GM12878 (cell line): Measurements from ENCODE around the gene DSTYK. TPM values are rescaled to one million over a fixed set of nuclear protein-coding genes. Genes with fewer than 3 reads are reported as not detected.

ENCODE experiments used
- ATAC-seq: fragments of 200-7000 bp; cut with Tn5 transposase; 3 replicates; pipeline ENCODE4 v1.9.1; 2020; ENCODE audit warnings: mild to moderate bottlenecking, moderate library complexity
- BruUV-seq: library from RNA; stranded (reverse); fragments of 400-500 nt; replicated peaks from 2 replicates; lab custom pipeline; 2021; lab: Mats Ljungman, UMichigan
- CTCF ChIA-PET: fragments of 300-600 bp; sonication (Branson Sonifier 250); formaldehyde crosslinking; extraction: SDS; loops from one replicate; lab custom pipeline; 2021; ENCODE audit warnings: inconsistent platforms; lab: Yijun Ruan, JAX
- POLR2A ChIA-PET: fragments of 350-600 bp; formaldehyde crosslinking; extraction: SDS; loops from one replicate; lab custom pipeline; 2021; ENCODE audit warnings: inconsistent platforms; lab: Charles Lee
- RAD21 ChIA-PET: fragments of 300-600 bp; sonication (Branson Sonifier 250); formaldehyde crosslinking; loops from one replicate; lab custom pipeline; 2023; ENCODE audit warnings: antibody characterized with exemption; ENCODE audit not compliant: unreplicated experiment; lab: Charles Lee
- SMC1A ChIA-PET: fragments of 300-600 bp; sonication (Branson Sonifier 250); formaldehyde crosslinking; loops from one replicate; lab custom pipeline; 2023; ENCODE audit not compliant: unreplicated experiment, uncharacterized antibody; lab: Charles Lee
- DNase-seq: peaks from one replicate; pipeline ENCODE4 v3.0.0-alpha.2; 2011; ENCODE audit warnings: low read depth, low spot score
- FAIRE-seq: peaks from 3 replicates; lab custom pipeline; 2011; peaks lifted over from hg19 to GRCh38; lab: Jason Lieb, UNC
- H2AFZ ChIP-seq: 2 replicates; pipeline ENCODE4 v1.6.0; 2011; ENCODE audit warnings: low read depth, low read length, control low read depth; ENCODE audit not compliant: control insufficient read depth
- H3K27ac ChIP-seq: 2 replicates; pipeline ENCODE4 v1.5.1; 2011; ENCODE audit warnings: control low read depth; ENCODE audit not compliant: control insufficient read depth, insufficient read depth
- H3K27me3 ChIP-seq, 2 experiments: replicated peaks in 1 of 2; 2 replicates each; pipeline versions ENCODE4 v1.6.0 to v1.6.1; 2011; ENCODE audit warnings: low read length in 1 of 2; ENCODE audit not compliant: control insufficient read depth in 2 of 2, insufficient read depth in 2 of 2
- H3K36me3 ChIP-seq, 2 experiments: 2 replicates each; pipeline ENCODE4 v1.5.1; 2011; ENCODE audit warnings: low read length in 1 of 2; ENCODE audit not compliant: control insufficient read depth in 2 of 2, insufficient read depth in 2 of 2
- H3K4me1 ChIP-seq: 2 replicates; pipeline ENCODE4 v1.6.1; 2011; ENCODE audit warnings: mild to moderate bottlenecking, low read length, moderate library complexity, mixed read lengths; ENCODE audit not compliant: control insufficient read depth, insufficient read depth
- H3K4me2 ChIP-seq: 2 replicates; pipeline ENCODE4 v1.6.0; 2011; ENCODE audit warnings: control low read depth; ENCODE audit not compliant: control insufficient read depth, insufficient read depth
- H3K4me3 ChIP-seq: fragments of 200-600 bp; sonication (generic); 2 replicates; pipeline ENCODE4 v1.5.1; 2016
- H3K79me2 ChIP-seq: 2 replicates; pipeline ENCODE4 v1.6.0; 2011; ENCODE audit warnings: low read length; ENCODE audit not compliant: control insufficient read depth, insufficient read depth
- H3K9ac ChIP-seq: 2 replicates; pipeline ENCODE4 v1.8.0; 2011; ENCODE audit warnings: low read length, control low read depth, mixed read lengths; ENCODE audit not compliant: control insufficient read depth, insufficient read depth
- H3K9me3 ChIP-seq: replicated peaks from 3 replicates; pipeline ENCODE4 v1.5.1; 2011; ENCODE audit warnings: mild to moderate bottlenecking, low read length; ENCODE audit not compliant: control insufficient read depth, insufficient read depth
- H4K20me1 ChIP-seq: 2 replicates; pipeline ENCODE4 v1.6.0; 2011; ENCODE audit not compliant: control insufficient read depth, insufficient read depth
- CHD1 ChIP-seq: IDR thresholded peaks from 2 replicates; pipeline ENCODE4 v1.6.1; 2012; ENCODE audit warnings: low read depth, low read length, improper control_type of control experiment
- FOXM1 ChIP-seq: IDR thresholded peaks from 2 replicates; pipeline ENCODE4 v1.6.1; 2012; ENCODE audit warnings: low read depth, mild to moderate bottlenecking, inconsistent platforms, low read length, moderate library complexity
- GATAD2B ChIP-seq: fragments of 450-650 bp; conservative IDR thresholded peaks from 2 replicates; pipeline ENCODE4 v1.6.1; 2017; ENCODE audit warnings: low read depth, mild to moderate bottlenecking, moderate library complexity
- HCFC1 ChIP-seq: fragments of 150-350 bp; IDR thresholded peaks from 2 replicates; pipeline ENCODE4 v1.6.1; 2014; ENCODE audit warnings: low read length
- HDAC6 ChIP-seq: fragments of 200-600 bp; sonication (generic); IDR thresholded peaks from one replicate; pipeline ENCODE4 v1.8.0; 2017; ENCODE audit warnings: antibody characterized with exemption; ENCODE audit not compliant: unreplicated experiment
- HDGF ChIP-seq: fragments of 450-650 bp; IDR thresholded peaks from 2 replicates; pipeline ENCODE4 v1.6.1; 2016; ENCODE audit warnings: antibody characterized with exemption
- IKZF1 ChIP-seq: fragments of 450-650 bp; conservative IDR thresholded peaks from 2 replicates; pipeline ENCODE4 v1.6.1; 2017; ENCODE audit warnings: antibody characterized with exemption, mild to moderate bottlenecking
- MEF2A ChIP-seq: IDR thresholded peaks from 2 replicates; pipeline ENCODE4 v1.6.1; 2011; ENCODE audit warnings: low read depth, mild to moderate bottlenecking, low read length, moderate library complexity; ENCODE audit not compliant: insufficient read depth
- MEF2B ChIP-seq: fragments of 450-650 bp; IDR thresholded peaks from 2 replicates; pipeline ENCODE4 v1.6.1; 2018; ENCODE audit warnings: mild to moderate bottlenecking, moderate library complexity; ENCODE audit not compliant: partially characterized antibody, poor library complexity, severe bottlenecking
- MYC ChIP-seq: IDR thresholded peaks from 2 replicates; pipeline ENCODE4 v1.6.1; 2011; ENCODE audit warnings: mild to moderate bottlenecking, low read length, moderate library complexity, inconsistent platforms; ENCODE audit not compliant: insufficient read depth, insufficient replicate concordance, insufficient read length, severe bottlenecking
- NR2C1 ChIP-seq: fragments of 450-650 bp; IDR thresholded peaks from 2 replicates; pipeline ENCODE4 v1.6.1; 2017; ENCODE audit warnings: antibody characterized with exemption, mild to moderate bottlenecking, moderate library complexity
- SP1 ChIP-seq: IDR thresholded peaks from one replicate; pipeline ENCODE4 v1.6.1; 2011; ENCODE audit warnings: low read depth, low read length
- SRF ChIP-seq, 2 experiments: IDR thresholded peaks; 2 replicates each; pipeline ENCODE4 v1.6.1; 2011; ENCODE audit warnings: low read depth in 2 of 2, low read length in 2 of 2, mild to moderate bottlenecking in 1 of 2, moderate library complexity in 1 of 2
- TAF1 ChIP-seq: IDR thresholded peaks from 2 replicates; pipeline ENCODE4 v1.6.1; 2011; ENCODE audit warnings: mild to moderate bottlenecking, low read depth, low read length, borderline replicate concordance
- TBL1XR1 ChIP-seq: IDR thresholded peaks from 2 replicates; pipeline ENCODE4 v1.6.1; 2012; ENCODE audit warnings: low read depth, low read length, improper control_type of control experiment
- TCF7 ChIP-seq: IDR thresholded peaks from 2 replicates; pipeline ENCODE4 v1.6.1; 2014; ENCODE audit warnings: antibody characterized with exemption, borderline replicate concordance
- WGBS: methylation state at CpG from one replicate; pipeline ENCODE4 v1.1.6; 2016; ENCODE audit warnings: low lambda C conversion rate; ENCODE audit not compliant: insufficient replicate concordance, insufficient coverage; ENCODE audit errors: missing lambda C conversion rate; 5-methylcytosine and 5-hydroxymethylcytosine counted together
- in situ Hi-C: fragments of 300-500 bp; cut with MboI; formaldehyde crosslinking; loops from 9 replicates; pipeline ENCODE4 v1.14.3; 2018; ENCODE audit warnings: mixed read lengths
- intact Hi-C: fragments of 100-400 bp; cut with micrococcal nuclease; formaldehyde crosslinking; loops from one replicate; pipeline ENCODE4 v1.14.2; 2022; ENCODE audit not compliant: unreplicated experiment
- polyA plus RNA-seq, 11 experiments: library from polyadenylated mRNA; depleted of rRNA in 4 of 11; unstranded in 6 of 11; stranded (reverse) in 5 of 11; fragments of >200 nt; fragmentation: Nextera tagmentation in 4 of 11; fragmentation: Illumina TruSeq in 1 of 11; extraction: Ambion mirVana in 4 of 11; extraction: Trizol in 1 of 11; gene quantifications; 1 replicate in 1 of 11; 2 replicates in 10 of 11; pipeline versions ENCODE4 v1.2.1 to v1.2.3, GENCODE V29; 2011 to 2016; ENCODE audit warnings: inconsistent platforms in 2 of 11, missing spikeins in 2 of 11, low read depth in 1 of 11
- total RNA-seq, 4 experiments: library from RNA; depleted of rRNA in 3 of 4; stranded (reverse); fragments of >200 nt in 3 of 4; fragmentation: Illumina TruSeq in 1 of 4; extraction: Trizol in 1 of 4; gene quantifications; 2 replicates each; pipeline versions ENCODE4 v1.2.1 to v1.2.3, GENCODE V29; 2013 to 2021
- TF ChIP-seq, protein P1 (sequence below): IDR thresholded peaks from 2 replicates; pipeline ENCODE4 v1.6.1; 2012; ENCODE audit warnings: mild to moderate bottlenecking, low read depth, low read length

DSTYK gene
- total and polyA plus RNA-seq, 10 of the 15 experiments (the other 5 are each of a cell fraction or from before 2014, with no cell fraction given) = 2.7 to 5.5 (median 3.6) TPM

DNA sequence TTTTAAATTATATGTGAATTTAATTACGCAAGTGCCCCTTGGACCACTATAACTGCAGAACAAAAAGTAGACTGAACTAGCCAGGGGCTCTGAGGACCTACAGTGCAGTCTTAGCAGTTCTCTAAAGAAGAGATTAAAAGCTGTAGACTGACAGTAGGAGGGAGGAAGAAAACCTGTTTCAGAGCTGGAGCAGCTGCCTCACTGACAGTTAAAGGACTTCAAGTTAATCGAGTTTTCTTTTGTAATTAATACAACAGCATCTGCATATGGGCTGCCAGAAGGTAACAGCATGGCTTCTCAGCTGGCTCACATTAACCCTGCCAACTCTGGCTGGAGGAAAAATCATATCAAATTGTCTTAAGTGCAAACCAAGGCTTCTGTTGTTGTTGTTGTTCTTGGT is 19.9 kb downstream of the DSTYK start:
- POLR2A ChIA-PET = no interaction called here
- WGBS = 14% methylated on average over 2 of the region's 2 CpGs

DNA sequence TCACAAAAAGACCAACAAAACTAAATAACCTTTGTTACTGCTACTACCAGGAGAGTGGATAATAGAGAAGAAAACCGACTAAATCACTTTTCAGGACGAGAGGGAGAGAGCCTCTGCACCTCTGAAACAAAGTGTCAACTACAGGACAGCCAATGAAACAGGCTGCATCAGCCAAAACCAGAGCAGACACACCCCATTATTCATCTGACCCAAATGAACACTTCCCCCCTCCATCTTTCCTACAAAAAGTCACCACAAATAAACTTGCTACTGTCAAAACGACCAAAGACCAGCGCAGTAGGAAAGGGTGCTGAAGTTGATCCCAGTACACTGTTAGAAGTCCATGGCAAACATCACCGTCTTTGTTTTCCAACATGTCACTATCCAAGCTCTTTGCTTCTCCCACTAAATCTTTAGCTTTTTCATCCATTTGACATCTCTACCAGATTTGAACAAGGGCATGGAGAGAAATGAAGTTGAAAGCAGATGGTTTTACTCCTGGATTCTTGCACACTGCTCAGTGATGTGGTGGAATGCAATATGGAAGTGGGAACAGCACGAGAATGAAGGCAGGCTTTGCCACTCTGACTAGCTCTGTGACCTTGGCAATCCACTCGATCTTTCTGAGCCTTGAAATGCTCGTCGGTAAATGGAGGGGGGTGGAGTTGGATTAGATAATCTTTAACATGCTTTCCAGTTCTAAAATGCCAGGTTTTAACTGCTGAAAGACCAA is 20.5 kb downstream of the DSTYK start:
- FAIRE-seq = no peak
- BruUV-seq = no TSS peak
- Histone ChIP-seq H2AFZ (no peak overlapping the region), H3K79me2 (no peaks in the 10 kb centered on the region), H3K4me2 (no peak overlapping the region), H3K9me3 (no peaks in the 10 kb centered on the region), H4K20me1 (no peaks in the 10 kb centered on the region), H3K27me3 (no peaks in the 10 kb centered on the region), H3K9ac (no peak overlapping the region), H3K27ac (no peak overlapping the region), H3K4me3 (no peak overlapping the region), H3K4me1 (no peaks in the 10 kb centered on the region), H3K36me3 (no peaks in the 10 kb centered on the region)
- in situ Hi-C loops (no loop called here), intact Hi-C loops (no loop called here)
- WGBS = 65% methylated on average over 9 of the region's 9 CpGs
- ChIA-PET POLR2A (no interaction called here), SMC1A (interaction anchor here (0.6 kb wide), 1 partner anchor 39 kb away, joined by 3 read pairs; no protein-coding TSS in a partner anchor), CTCF (interaction anchor here (0.7 to 2.1 kb wide), 2 partner anchors 50 to 129 kb away, joined by 3 to 7 read pairs; no protein-coding TSS in a partner anchor), RAD21 (interaction anchor here (2.2 kb wide), 1 partner anchor 39 kb away, joined by 5 read pairs; no protein-coding TSS in a partner anchor)
- no peak for DNase-seq
- ATAC-seq = no peak
- TF ChIP-seq TAF1 = no peak
- no peak for TF ChIP-seq HCFC1
- TF ChIP-seq MEF2B = no peak
- TF ChIP-seq NR2C1 = no peak
- no peak for TF ChIP-seq HDAC6
- TF ChIP-seq SP1 = no peak
- no peak for TF ChIP-seq MEF2A
- TF ChIP-seq SRF (IDR thresholded peaks at IDR 0.05; ENCODE audit: low read depth in 2 of 2, low read length in 2 of 2) = no peak
- no peak for TF ChIP-seq TCF7
- no peak for TF ChIP-seq GATAD2B
- TF ChIP-seq, protein P1, sequence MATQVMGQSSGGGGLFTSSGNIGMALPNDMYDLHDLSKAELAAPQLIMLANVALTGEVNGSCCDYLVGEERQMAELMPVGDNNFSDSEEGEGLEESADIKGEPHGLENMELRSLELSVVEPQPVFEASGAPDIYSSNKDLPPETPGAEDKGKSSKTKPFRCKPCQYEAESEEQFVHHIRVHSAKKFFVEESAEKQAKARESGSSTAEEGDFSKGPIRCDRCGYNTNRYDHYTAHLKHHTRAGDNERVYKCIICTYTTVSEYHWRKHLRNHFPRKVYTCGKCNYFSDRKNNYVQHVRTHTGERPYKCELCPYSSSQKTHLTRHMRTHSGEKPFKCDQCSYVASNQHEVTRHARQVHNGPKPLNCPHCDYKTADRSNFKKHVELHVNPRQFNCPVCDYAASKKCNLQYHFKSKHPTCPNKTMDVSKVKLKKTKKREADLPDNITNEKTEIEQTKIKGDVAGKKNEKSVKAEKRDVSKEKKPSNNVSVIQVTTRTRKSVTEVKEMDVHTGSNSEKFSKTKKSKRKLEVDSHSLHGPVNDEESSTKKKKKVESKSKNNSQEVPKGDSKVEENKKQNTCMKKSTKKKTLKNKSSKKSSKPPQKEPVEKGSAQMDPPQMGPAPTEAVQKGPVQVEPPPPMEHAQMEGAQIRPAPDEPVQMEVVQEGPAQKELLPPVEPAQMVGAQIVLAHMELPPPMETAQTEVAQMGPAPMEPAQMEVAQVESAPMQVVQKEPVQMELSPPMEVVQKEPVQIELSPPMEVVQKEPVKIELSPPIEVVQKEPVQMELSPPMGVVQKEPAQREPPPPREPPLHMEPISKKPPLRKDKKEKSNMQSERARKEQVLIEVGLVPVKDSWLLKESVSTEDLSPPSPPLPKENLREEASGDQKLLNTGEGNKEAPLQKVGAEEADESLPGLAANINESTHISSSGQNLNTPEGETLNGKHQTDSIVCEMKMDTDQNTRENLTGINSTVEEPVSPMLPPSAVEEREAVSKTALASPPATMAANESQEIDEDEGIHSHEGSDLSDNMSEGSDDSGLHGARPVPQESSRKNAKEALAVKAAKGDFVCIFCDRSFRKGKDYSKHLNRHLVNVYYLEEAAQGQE = no peak
- TF ChIP-seq HDGF = no peak
- no peak for TF ChIP-seq CHD1

More for the DNA sequence above, 19.9 kb downstream of the DSTYK start:
- intact Hi-C loops (no loop called here), in situ Hi-C loops (no loop called here)
- H3K9me3 ChIP-seq = no peaks in the 10 kb centered on the region
- FAIRE-seq (no peak), ATAC-seq (no peak)
- H3K9ac ChIP-seq = no peak overlapping the region
- no peaks in the 10 kb centered on the region for H3K79me2 ChIP-seq
- no peaks in the 10 kb centered on the region for H4K20me1 ChIP-seq
- TF ChIP-seq FOXM1 = no peak
- no peak for TF ChIP-seq TBL1XR1
- no peak for TF ChIP-seq MYC
- TF ChIP-seq IKZF1 = no peak
- TF ChIP-seq, all 136 proteins: peak for 0
- Histone ChIP-seq H3K27me3 (no peaks in the 10 kb centered on the region), H2AFZ (no peak overlapping the region), H3K4me2 (no peak overlapping the region), H3K4me3 (no peak overlapping the region), H3K27ac (no peak overlapping the region), H3K36me3 (no peaks in the 10 kb centered on the region), H3K4me1 (no peaks in the 10 kb centered on the region)
- RAD21 ChIA-PET = interaction anchor here (0.9 to 2.2 kb wide), 2 partner anchors 39 to 122 kb away, joined by 3 to 5 read pairs; no protein-coding TSS in a partner anchor
- CTCF ChIA-PET = interaction anchor here (2.1 kb wide), 1 partner anchor 50 kb away, joined by 7 read pairs; no protein-coding TSS in a partner anchor
- SMC1A ChIA-PET = no interaction called here
- no peak for DNase-seq
- no TSS peak for BruUV-seq
